SK-N-SH treated with all-trans-retinoic acid at 6 μM for 48 hours (cell line): ENCODE results near the gene PTPRG.

ENCODE experiments used
- ATAC-seq: fragments of 200-7000 bp; cut with Tn5 transposase; 3 replicates; pipeline ENCODE4 v1.9.1; 2020; ENCODE audit warnings: mild to moderate bottlenecking, moderate library complexity
- ARNTL ChIP-seq: fragments of 450-650 bp; formaldehyde crosslinking; IDR thresholded peaks from 2 replicates; pipeline ENCODE4 v1.5.0; 2020; ENCODE audit warnings: low read depth, mild to moderate bottlenecking, moderate library complexity, borderline replicate concordance
- BACH2 ChIP-seq: fragments of 250-450 bp; sonication (Bioruptor Pico); IDR thresholded peaks from 2 replicates; pipeline ENCODE4 v1.9.0; 2021; ENCODE audit warnings: mild to moderate bottlenecking, borderline replicate concordance
- CSDC2 ChIP-seq: fragments of 250-450 bp; sonication (Bioruptor Pico); IDR thresholded peaks from 2 replicates; pipeline ENCODE4 v1.5.0; 2020; ENCODE audit warnings: mild to moderate bottlenecking, moderate library complexity
- ESRRG ChIP-seq: fragments of 250-450 bp; sonication (Bioruptor Pico); IDR thresholded peaks from 2 replicates; pipeline ENCODE4 v1.6.1; 2021; ENCODE audit warnings: mild to moderate bottlenecking
- GLIS3 ChIP-seq: fragments of 250-450 bp; sonication (Bioruptor Pico); IDR thresholded peaks from 2 replicates; pipeline ENCODE4 v1.5.0; 2020; ENCODE audit warnings: mild to moderate bottlenecking, moderate library complexity
- ISL1 ChIP-seq: fragments of 250-450 bp; sonication (Bioruptor Pico); IDR thresholded peaks from 2 replicates; pipeline ENCODE4 v2.1.2; 2022; ENCODE audit warnings: mild to moderate bottlenecking, moderate library complexity
- OSR1 ChIP-seq: fragments of 250-450 bp; sonication (Bioruptor Pico); IDR thresholded peaks from 2 replicates; pipeline ENCODE4 v1.8.0; 2022; ENCODE audit warnings: moderate library complexity, mild to moderate bottlenecking, inconsistent platforms
- PPARA ChIP-seq: fragments of 250-450 bp; sonication (Bioruptor Pico); IDR thresholded peaks from 2 replicates; pipeline ENCODE4 v1.5.0; 2020; ENCODE audit warnings: mild to moderate bottlenecking, borderline replicate concordance
- RARB ChIP-seq: fragments of 250-450 bp; sonication (Bioruptor Pico); IDR thresholded peaks from 2 replicates; pipeline ENCODE4 v1.8.0; 2021; ENCODE audit warnings: mild to moderate bottlenecking, moderate library complexity
- SNAI2 ChIP-seq: fragments of 250-450 bp; sonication (Bioruptor Pico); IDR thresholded peaks from 2 replicates; pipeline ENCODE4 v1.5.0; 2020; ENCODE audit warnings: mild to moderate bottlenecking, moderate library complexity
- TOX ChIP-seq: fragments of 250-450 bp; sonication (Bioruptor Pico); IDR thresholded peaks from 2 replicates; pipeline ENCODE4 v1.8.0; 2021; ENCODE audit warnings: mild to moderate bottlenecking, moderate library complexity, borderline replicate concordance
- ZFP3 ChIP-seq: fragments of 250-450 bp; sonication (Bioruptor Pico); IDR thresholded peaks from 2 replicates; pipeline ENCODE4 v1.5.0; 2020; ENCODE audit warnings: mild to moderate bottlenecking, moderate library complexity
- ZFP30 ChIP-seq: fragments of 450-650 bp; formaldehyde crosslinking; IDR thresholded peaks from 2 replicates; pipeline ENCODE4 v1.5.0; 2022; ENCODE audit warnings: mild to moderate bottlenecking, moderate library complexity
- ZNF70 ChIP-seq: fragments of 450-650 bp; formaldehyde crosslinking; IDR thresholded peaks from 2 replicates; pipeline ENCODE4 v1.5.0; 2020; ENCODE audit warnings: mild to moderate bottlenecking, moderate library complexity
- ZNF8 ChIP-seq: fragments of 450-650 bp; formaldehyde crosslinking; IDR thresholded peaks from 2 replicates; pipeline ENCODE4 v1.5.0; 2020; ENCODE audit warnings: mild to moderate bottlenecking, moderate library complexity
- TF ChIP-seq, protein P1 (sequence below): fragments of 250-450 bp; sonication (Bioruptor Pico); IDR thresholded peaks from 2 replicates; pipeline ENCODE4 v1.5.0; 2020; ENCODE audit warnings: mild to moderate bottlenecking, moderate library complexity
- TF ChIP-seq, protein P2 (sequence below): fragments of 250-450 bp; sonication (Bioruptor Pico); IDR thresholded peaks from 2 replicates; pipeline ENCODE4 v1.8.0; 2020; ENCODE audit warnings: mild to moderate bottlenecking, moderate library complexity, borderline replicate concordance
- TF ChIP-seq, protein P3 (sequence below): fragments of 250-450 bp; sonication (Bioruptor Pico); IDR thresholded peaks from 2 replicates; pipeline ENCODE4 v1.8.0; 2021; ENCODE audit warnings: low read depth, mild to moderate bottlenecking, moderate library complexity, borderline replicate concordance
- TF ChIP-seq, protein P4 (sequence below): fragments of 250-450 bp; sonication (Bioruptor Pico); IDR thresholded peaks from 2 replicates; pipeline ENCODE4 v1.5.1; 2020; ENCODE audit warnings: low read depth, mild to moderate bottlenecking, moderate library complexity
- TF ChIP-seq, protein P5 (sequence below): fragments of 250-450 bp; sonication (Bioruptor Pico); IDR thresholded peaks from 2 replicates; pipeline ENCODE4 v1.5.1; 2021; ENCODE audit warnings: mild to moderate bottlenecking, moderate library complexity

Gene PTPRG

DNA sequence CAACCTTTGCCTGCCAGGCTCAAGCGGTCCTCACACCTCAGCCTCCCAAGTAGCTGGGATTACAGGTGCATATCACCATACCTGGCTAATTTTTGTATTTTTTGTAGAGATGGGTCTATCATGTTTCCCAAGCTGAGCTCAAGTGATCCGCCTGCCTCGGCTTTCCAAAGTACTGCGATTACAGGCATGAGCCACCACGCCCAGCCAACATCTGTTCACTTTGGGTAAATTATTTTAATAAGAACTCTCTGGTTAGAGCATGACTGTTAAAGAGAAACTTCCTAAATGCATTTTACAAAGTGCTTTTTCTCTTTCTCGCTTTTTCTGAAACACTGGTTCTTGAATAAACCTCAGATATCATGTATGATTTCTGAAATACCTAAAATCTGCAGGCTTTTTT is 172.5 kb downstream of the PTPRG start:
- TF ChIP-seq GLIS3 (CRISPR knock-in tag): no peak
- TF ChIP-seq ISL1: no peak
- TF ChIP-seq TOX (CRISPR knock-in tag): no peak
- TF ChIP-seq CSDC2 (CRISPR knock-in tag): no peak
- TF ChIP-seq ARNTL (CRISPR knock-in tag): no peak
- TF ChIP-seq, all 23 proteins: peak for 0
- no peak for ATAC-seq

DNA sequence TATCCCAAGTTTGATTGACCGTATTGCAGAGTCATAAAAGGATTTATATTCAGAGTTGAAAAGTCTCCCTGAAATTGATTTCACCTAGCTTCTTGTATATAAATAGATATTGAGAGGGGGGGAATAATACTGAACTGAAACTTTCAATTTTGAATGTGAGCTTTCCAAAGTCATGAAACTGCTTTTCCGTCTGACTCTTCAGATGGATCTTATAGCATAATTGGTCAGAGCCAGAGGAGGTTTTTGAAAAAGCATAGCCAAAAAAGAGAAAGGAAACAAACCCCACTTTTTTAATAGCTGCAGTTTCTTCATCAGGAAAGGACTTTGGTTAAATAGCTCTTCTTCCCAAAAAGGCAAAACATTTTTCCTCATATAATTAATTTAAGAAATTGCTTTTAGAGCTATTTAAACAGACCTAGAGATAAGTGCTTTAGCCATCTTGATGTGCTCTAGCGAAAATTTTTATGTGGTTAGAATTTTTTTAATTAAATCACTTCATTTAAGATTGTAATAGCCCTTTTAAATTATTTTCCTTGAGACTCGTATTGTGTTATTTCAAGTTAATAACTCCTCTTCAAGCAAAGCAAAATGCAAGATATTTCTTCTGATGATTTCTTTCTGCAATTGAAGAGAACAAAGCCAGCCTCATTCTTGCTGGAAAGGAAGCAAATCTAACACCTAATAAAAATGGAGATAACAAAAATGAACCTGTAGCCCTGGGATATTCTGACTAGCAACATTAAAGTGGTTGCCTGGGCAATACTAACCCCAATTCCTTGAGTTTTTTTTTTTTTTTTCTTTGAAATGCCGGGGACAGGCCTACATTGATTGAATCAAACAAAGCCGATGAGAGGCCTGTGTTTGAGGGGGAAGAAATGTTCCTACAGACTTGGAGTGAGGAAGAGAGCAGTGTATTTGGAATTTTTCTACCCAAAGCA is 173.6 kb downstream of the PTPRG start:
- no peak for ATAC-seq
- TF ChIP-seq GLIS3 (CRISPR knock-in tag) (no peak), ISL1 (peak; percentile 89)

DNA sequence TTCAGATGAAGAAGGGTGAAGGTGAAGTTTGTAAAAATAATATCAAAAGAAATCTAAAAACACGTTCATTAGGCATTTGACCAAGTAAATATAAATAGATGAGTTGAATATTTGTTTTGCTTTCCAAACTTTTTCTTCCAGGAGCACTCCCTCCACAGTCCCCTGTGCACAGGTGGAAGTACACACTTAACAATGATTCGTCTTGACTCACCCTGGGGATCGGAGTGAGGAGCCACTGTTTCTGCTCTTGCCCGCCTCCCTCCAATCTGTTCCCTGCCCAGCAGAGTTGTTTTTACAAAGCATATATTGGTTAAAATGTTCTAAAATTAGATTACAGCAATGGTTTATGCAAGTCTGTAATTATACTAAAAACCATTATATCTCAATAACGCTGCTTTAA is 175.1 kb downstream of the PTPRG start:
- ATAC-seq: no peak
- TF ChIP-seq ESRRG (CRISPR knock-in tag) (no peak), ISL1 (no peak), BACH2 (no peak)
- TF ChIP-seq, protein P1, sequence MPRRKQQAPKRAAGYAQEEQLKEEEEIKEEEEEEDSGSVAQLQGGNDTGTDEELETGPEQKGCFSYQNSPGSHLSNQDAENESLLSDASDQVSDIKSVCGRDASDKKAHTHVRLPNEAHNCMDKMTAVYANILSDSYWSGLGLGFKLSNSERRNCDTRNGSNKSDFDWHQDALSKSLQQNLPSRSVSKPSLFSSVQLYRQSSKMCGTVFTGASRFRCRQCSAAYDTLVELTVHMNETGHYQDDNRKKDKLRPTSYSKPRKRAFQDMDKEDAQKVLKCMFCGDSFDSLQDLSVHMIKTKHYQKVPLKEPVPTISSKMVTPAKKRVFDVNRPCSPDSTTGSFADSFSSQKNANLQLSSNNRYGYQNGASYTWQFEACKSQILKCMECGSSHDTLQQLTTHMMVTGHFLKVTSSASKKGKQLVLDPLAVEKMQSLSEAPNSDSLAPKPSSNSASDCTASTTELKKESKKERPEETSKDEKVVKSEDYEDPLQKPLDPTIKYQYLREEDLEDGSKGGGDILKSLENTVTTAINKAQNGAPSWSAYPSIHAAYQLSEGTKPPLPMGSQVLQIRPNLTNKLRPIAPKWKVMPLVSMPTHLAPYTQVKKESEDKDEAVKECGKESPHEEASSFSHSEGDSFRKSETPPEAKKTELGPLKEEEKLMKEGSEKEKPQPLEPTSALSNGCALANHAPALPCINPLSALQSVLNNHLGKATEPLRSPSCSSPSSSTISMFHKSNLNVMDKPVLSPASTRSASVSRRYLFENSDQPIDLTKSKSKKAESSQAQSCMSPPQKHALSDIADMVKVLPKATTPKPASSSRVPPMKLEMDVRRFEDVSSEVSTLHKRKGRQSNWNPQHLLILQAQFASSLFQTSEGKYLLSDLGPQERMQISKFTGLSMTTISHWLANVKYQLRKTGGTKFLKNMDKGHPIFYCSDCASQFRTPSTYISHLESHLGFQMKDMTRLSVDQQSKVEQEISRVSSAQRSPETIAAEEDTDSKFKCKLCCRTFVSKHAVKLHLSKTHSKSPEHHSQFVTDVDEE (CRISPR knock-in tag): no peak
- TF ChIP-seq, all 23 proteins: peak for 0

DNA sequence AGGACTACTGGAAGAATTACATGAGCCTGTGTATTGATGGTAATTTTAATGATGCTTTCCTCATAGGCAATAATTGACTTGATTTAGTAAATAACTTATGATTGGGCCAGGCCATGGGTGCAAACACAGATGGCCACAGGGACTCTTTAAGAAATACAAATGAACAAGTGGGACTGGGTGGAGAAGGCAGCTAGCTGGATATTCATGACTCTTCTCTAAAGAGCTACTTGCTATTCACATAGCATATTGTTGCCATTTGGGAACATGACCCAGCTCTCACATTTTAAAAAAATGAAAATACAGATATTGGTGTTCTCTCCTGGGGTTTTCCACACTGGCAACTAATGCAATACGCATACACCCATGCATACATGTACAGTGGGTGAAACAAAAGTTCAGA is 178.3 kb downstream of the PTPRG start:
- no peak for TF ChIP-seq BACH2
- TF ChIP-seq, protein P2, sequence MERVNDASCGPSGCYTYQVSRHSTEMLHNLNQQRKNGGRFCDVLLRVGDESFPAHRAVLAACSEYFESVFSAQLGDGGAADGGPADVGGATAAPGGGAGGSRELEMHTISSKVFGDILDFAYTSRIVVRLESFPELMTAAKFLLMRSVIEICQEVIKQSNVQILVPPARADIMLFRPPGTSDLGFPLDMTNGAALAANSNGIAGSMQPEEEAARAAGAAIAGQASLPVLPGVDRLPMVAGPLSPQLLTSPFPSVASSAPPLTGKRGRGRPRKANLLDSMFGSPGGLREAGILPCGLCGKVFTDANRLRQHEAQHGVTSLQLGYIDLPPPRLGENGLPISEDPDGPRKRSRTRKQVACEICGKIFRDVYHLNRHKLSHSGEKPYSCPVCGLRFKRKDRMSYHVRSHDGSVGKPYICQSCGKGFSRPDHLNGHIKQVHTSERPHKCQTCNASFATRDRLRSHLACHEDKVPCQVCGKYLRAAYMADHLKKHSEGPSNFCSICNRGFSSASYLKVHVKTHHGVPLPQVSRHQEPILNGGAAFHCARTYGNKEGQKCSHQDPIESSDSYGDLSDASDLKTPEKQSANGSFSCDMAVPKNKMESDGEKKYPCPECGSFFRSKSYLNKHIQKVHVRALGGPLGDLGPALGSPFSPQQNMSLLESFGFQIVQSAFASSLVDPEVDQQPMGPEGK: no peak
- TF ChIP-seq OSR1: no peak
- TF ChIP-seq, protein P3, sequence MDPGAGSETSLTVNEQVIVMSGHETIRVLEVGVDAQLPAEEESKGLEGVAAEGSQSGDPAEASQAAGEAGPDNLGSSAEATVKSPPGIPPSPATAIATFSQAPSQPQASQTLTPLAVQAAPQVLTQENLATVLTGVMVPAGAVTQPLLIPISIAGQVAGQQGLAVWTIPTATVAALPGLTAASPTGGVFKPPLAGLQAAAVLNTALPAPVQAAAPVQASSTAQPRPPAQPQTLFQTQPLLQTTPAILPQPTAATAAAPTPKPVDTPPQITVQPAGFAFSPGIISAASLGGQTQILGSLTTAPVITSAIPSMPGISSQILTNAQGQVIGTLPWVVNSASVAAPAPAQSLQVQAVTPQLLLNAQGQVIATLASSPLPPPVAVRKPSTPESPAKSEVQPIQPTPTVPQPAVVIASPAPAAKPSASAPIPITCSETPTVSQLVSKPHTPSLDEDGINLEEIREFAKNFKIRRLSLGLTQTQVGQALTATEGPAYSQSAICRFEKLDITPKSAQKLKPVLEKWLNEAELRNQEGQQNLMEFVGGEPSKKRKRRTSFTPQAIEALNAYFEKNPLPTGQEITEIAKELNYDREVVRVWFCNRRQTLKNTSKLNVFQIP (CRISPR knock-in tag): no peak
- TF ChIP-seq, protein P1 (CRISPR knock-in tag): no peak
- no peak for TF ChIP-seq ZNF70 (CRISPR knock-in tag)
- no peak for TF ChIP-seq ZFP3
- TF ChIP-seq SNAI2 (CRISPR knock-in tag): no peak
- no peak for TF ChIP-seq ZNF8 (CRISPR knock-in tag)
- no peak for ATAC-seq

DNA sequence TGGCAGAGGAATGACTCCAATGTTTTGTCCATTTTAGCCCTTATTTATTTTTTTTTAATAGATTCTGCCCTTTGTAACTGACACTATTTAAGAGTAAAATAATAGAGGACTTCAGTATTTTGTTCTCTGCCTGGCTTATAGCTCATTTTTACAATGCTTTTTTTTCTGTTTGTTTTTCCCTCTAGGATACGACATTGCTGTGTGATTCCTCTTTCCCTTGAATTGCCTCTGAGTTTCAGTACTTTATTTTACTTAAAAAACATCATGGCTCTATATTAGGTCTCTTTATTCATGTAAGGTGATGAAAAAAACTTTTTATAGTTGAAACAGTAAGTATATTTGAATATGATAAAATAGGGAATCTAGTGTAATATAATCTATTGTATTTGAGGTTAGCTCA is 179.1 kb downstream of the PTPRG start:
- TF ChIP-seq RARB (no peak), CSDC2 (CRISPR knock-in tag) (no peak), ZFP3 (no peak), ARNTL (CRISPR knock-in tag) (no peak), PPARA (no peak), GLIS3 (CRISPR knock-in tag) (no peak), ZFP30 (CRISPR knock-in tag) (no peak), SNAI2 (CRISPR knock-in tag) (no peak)
- TF ChIP-seq, protein P4, sequence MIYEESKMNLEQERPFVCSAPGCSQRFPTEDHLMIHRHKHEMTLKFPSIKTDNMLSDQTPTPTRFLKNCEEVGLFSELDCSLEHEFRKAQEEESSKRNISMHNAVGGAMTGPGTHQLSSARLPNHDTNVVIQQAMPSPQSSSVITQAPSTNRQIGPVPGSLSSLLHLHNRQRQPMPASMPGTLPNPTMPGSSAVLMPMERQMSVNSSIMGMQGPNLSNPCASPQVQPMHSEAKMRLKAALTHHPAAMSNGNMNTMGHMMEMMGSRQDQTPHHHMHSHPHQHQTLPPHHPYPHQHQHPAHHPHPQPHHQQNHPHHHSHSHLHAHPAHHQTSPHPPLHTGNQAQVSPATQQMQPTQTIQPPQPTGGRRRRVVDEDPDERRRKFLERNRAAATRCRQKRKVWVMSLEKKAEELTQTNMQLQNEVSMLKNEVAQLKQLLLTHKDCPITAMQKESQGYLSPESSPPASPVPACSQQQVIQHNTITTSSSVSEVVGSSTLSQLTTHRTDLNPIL (CRISPR knock-in tag): no peak
- TF ChIP-seq, protein P5, sequence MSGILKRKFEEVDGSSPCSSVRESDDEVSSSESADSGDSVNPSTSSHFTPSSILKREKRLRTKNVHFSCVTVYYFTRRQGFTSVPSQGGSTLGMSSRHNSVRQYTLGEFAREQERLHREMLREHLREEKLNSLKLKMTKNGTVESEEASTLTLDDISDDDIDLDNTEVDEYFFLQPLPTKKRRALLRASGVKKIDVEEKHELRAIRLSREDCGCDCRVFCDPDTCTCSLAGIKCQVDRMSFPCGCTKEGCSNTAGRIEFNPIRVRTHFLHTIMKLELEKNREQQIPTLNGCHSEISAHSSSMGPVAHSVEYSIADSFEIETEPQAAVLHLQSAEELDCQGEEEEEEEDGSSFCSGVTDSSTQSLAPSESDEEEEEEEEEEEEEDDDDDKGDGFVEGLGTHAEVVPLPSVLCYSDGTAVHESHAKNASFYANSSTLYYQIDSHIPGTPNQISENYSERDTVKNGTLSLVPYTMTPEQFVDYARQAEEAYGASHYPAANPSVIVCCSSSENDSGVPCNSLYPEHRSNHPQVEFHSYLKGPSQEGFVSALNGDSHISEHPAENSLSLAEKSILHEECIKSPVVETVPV (CRISPR knock-in tag): no peak
- no peak for ATAC-seq
